Measurements from ENCODE around the gene SNX11.

The SNX11 gene

DNA sequence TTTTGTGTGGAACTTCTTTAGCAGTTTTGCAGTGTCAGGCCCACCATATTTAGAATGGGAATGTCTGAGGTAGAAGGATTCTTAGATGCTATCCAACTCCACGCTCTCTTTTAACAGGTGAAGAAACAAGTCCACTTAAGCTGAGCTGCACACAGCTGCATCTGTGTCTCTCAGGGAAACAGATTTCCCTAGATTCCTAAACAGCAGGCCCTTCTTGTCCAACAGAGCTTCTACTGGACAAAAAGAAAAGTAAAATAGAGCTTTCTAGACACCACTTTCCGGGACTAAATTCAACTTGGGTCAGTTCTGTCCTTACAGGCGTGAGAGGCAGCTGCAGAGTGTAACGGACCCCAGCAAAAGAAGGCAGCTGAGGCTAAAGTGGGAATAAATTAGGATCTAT lies 51.7 kb downstream of the SNX11 start:
- Histone ChIP-seq H3K27me3 (ENCODE audit: control insufficient read depth, insufficient read depth, low read length) (no peaks in the 10 kb centered on the region), H3K36me3 (ENCODE audit: control insufficient read depth, insufficient read depth, low read length) (no peaks in the 10 kb centered on the region), H3K9me3 (ENCODE audit: control insufficient read depth, low read length) (no peaks in the 10 kb centered on the region), H3K4me3 (ENCODE audit: low read length) (no peak overlapping the region), H3K4me1 (ENCODE audit: control insufficient read depth, insufficient read depth, low read length) (peaks cover 31% of the 10 kb centered on the region), H3K9ac (ENCODE audit: low read length) (no peak overlapping the region)

DNA sequence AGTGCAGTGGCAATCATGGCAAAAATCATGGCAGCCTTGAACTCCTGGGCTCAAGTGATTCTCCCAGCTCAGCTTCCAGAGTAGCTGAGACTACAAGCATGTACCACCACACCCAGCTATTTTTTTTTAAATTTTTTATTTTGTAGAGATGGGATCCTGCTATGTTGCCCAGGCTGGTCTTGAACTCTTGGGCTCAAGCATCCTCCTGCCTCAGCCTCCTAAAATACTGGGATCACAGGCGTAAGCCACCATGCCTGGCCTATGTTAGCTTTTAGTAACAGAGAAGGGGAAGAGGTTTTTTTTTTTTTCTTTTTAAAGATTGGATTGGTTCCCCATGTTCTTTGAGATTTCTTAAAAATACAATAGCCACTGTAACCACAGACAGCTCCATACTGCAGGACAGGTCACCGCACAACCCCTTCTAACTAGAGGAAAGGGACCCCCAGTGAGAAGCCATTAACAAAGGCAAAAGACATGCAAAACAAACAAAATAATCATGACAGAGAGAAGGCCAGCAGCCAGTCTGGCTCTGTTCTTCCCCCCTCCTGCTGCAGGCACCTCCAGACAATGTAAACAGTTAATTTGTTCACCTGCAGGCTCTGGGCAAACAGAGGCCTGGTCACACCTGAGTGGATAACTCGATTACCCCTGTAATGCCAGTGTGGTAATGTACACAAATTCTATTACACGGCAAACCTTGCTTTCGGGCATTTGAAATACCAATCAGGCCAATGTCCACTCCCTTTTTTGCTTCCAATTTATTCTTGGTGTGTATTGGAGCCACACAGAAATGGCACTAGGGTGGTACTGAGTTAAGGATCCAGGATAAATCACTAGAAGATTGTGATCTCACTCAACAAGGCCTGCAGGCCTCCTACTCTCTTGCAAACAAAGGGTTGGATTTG lies 52.9 kb downstream of the SNX11 start:
- no peaks in the 10 kb centered on the region for H3K36me3 ChIP-seq (ENCODE audit: control insufficient read depth, insufficient read depth, low read length)
- no peaks in the 10 kb centered on the region for H3K27me3 ChIP-seq (ENCODE audit: control insufficient read depth, insufficient read depth, low read length)
- H3K4me1 ChIP-seq (ENCODE audit: control insufficient read depth, insufficient read depth, low read length) = peaks cover 30% of the 10 kb centered on the region
- no peaks in the 10 kb centered on the region for H3K9me3 ChIP-seq (ENCODE audit: control insufficient read depth, low read length)
- no peak overlapping the region for H3K4me3 ChIP-seq (ENCODE audit: low read length)
- no peak overlapping the region for H3K9ac ChIP-seq (ENCODE audit: low read length)

DNA sequence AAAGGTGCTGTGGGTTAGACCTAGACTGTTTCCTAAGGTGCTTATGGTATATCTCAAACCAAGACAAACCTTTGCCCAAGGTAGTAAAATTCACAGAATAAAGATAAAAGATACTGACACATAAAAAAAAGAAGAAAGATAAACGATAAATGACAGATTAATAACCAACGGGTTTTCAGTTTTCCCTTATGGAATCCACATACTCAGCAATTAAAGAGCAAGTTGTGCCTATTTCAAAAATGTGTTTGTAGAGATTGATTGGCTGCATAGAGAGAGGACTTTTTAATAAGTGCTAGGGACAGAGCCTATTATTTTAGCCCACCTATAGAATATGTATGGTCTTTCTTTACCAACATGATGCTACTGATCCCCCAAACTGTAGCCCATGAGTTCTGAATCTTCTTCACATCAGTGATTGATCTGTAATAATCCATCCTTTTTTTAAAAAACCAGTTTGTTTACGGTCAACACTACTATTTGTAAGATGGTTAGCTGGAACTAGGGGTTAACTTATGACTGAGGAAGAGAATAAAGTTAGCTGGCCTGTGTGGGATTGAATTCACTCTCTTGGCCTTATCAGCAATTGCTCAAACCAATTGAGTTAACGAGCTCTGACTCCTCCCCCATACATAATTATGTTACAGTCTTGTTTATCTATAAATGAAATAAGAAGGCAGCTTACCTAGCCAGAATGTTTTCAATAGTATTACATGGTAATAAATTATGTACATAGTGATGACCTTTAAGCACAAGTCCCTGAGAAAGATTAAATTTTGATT lies 53.8 kb downstream of the SNX11 start:
- H3K4me1 ChIP-seq (ENCODE audit: control insufficient read depth, insufficient read depth, low read length) = peaks cover 30% of the 10 kb centered on the region
- no peaks in the 10 kb centered on the region for H3K36me3 ChIP-seq (ENCODE audit: control insufficient read depth, insufficient read depth, low read length)
- H3K4me3 ChIP-seq (ENCODE audit: low read length) = no peak overlapping the region
- H3K27me3 ChIP-seq (ENCODE audit: control insufficient read depth, insufficient read depth, low read length) = no peaks in the 10 kb centered on the region
- H3K9me3 ChIP-seq (ENCODE audit: control insufficient read depth, low read length) = no peaks in the 10 kb centered on the region
- H3K9ac ChIP-seq (ENCODE audit: low read length) = no peak overlapping the region

DNA sequence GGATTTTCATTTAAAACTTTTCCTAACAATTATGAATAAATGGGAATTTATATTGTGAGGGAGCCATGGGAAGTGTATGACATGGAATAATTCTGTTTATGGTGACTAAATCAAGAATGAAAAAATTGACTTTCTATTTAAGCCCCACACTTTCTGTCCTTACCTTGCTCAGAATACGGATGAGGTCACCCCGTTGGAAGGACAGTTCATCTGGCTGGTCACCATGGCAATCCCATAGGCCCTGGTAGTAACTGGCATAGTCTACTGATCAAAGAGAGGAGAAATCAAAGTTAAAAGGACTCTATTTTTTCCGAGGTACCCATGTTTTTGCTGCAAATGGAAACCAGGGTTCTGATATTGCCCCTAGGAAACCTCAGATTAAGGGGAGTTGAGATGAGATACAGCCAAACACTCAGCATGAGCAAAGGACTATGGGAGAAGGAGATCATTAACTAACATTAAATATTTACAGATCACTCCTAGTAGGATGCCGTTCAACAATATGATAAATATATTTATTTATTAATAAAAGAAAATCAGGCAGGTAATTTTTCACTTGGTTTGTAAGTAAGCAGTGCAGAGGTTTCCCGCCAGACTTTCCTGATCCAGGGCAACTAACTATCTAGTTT lies 54.9 kb downstream of the SNX11 start:
- Histone ChIP-seq H3K4me3 (ENCODE audit: low read length) (no peak overlapping the region), H3K9ac (ENCODE audit: low read length) (no peak overlapping the region), H3K4me1 (ENCODE audit: control insufficient read depth, insufficient read depth, low read length) (peaks cover 30% of the 10 kb centered on the region), H3K36me3 (ENCODE audit: control insufficient read depth, insufficient read depth, low read length) (no peaks in the 10 kb centered on the region), H3K27me3 (ENCODE audit: control insufficient read depth, insufficient read depth, low read length) (no peaks in the 10 kb centered on the region), H3K9me3 (ENCODE audit: control insufficient read depth, low read length) (no peaks in the 10 kb centered on the region)

DNA sequence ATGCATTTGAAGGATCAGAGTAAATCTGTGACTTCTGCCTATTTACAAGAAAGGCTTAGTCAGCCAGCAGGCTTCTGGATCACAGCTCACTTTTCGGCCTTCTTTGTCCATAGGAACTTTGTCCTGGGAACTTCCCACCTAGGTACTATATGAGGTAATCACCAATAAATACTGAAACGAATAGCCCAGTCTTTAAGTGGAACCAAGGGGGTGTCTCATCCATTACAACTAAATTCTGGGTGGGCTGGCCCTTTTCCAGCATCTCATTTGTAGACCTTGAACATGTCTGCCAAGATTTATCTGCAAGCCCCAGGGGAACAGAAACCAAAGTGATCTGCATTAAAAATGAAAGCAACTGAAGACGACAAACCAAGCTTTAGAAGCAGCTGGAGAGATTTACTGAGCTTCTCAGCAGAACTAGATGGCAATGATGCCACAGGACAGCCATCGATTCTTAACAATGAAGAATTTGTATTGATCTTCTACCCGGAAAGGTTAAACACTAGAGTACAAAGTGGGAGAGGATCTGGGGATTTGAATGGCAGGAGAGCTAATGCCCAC lies 55.5 kb downstream of the SNX11 start:
- Histone ChIP-seq H3K27me3 (ENCODE audit: control insufficient read depth, insufficient read depth, low read length) (no peaks in the 10 kb centered on the region), H3K36me3 (ENCODE audit: control insufficient read depth, insufficient read depth, low read length) (no peaks in the 10 kb centered on the region), H3K4me3 (ENCODE audit: low read length) (peak overlapping the region; percentile 4), H3K9ac (ENCODE audit: low read length) (no peak overlapping the region), H3K9me3 (ENCODE audit: control insufficient read depth, low read length) (no peaks in the 10 kb centered on the region), H3K4me1 (ENCODE audit: control insufficient read depth, insufficient read depth, low read length) (peaks cover 30% of the 10 kb centered on the region)

DNA sequence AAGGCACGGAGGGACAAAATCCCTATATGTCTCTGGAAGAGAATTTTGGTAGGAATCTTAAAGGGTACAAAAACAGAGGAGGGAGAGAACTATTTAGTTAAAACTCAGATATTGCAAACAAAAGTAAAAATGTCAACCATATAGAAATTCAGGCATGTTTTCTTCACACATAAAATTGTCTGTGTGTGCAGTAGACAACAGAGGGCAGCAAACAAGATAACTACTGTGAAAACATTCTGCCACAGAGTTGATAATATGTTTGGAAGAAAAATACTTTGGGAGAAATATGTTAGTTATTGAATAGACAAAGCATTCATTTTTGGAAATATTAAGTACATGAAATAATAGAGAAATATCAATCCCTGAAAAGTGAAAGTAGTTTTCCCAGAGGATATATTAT lies 56.2 kb downstream of the SNX11 start:
- Histone ChIP-seq H3K9me3 (ENCODE audit: control insufficient read depth, low read length) (no peaks in the 10 kb centered on the region), H3K4me3 (ENCODE audit: low read length) (peak overlapping the region; percentile 4), H3K9ac (ENCODE audit: low read length) (no peak overlapping the region), H3K4me1 (ENCODE audit: control insufficient read depth, insufficient read depth, low read length) (peaks cover 30% of the 10 kb centered on the region), H3K27me3 (ENCODE audit: control insufficient read depth, insufficient read depth, low read length) (no peaks in the 10 kb centered on the region), H3K36me3 (ENCODE audit: control insufficient read depth, insufficient read depth, low read length) (no peaks in the 10 kb centered on the region)

DNA sequence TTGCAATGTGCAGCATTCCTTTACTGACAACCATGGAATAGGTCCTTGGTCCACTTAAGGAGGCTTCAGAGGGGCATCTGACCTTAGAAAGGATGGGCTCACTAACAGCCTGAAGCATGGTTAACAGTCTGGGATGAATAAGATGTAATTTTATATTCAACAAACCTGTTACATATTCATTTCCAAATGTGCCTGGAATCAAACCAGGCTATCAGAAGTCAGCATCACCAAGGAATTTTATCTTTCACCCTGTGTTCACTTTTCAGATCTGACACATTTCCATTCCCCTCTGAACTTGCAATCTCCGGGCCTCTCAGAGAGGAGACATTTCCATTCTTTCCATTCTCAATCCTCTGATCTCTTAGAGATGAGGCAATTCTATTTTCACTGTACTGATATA lies 62.4 kb downstream of the SNX11 start:
- Histone ChIP-seq H3K36me3 (ENCODE audit: control insufficient read depth, insufficient read depth, low read length) (no peaks in the 10 kb centered on the region), H3K27me3 (ENCODE audit: control insufficient read depth, insufficient read depth, low read length) (no peaks in the 10 kb centered on the region), H3K4me1 (ENCODE audit: control insufficient read depth, insufficient read depth, low read length) (no peaks in the 10 kb centered on the region), H3K4me3 (ENCODE audit: low read length) (no peak overlapping the region), H3K9me3 (ENCODE audit: control insufficient read depth, low read length) (no peaks in the 10 kb centered on the region), H3K9ac (ENCODE audit: low read length) (no peak overlapping the region)
